ENCODE results near the gene RNU1-3.

RNU1-3 gene

GRCh38 chr1:16617114-16617631, 49.6 kb downstream of the RNU1-3 start:
- no peak for DNase-seq
